Keratinocyte (primary cell): ENCODE measurements around the gene CYTH1. TPM values are rescaled to one million over a fixed set of nuclear protein-coding genes. Genes with fewer than 3 reads are reported as not detected.

Experiments
- DNase-seq: peaks from one replicate; pipeline ENCODE4 v3.0.0-alpha.2; 2011; ENCODE audit warnings: low read depth, missing footprints, low spot score
- FAIRE-seq: peaks from 2 replicates; lab custom pipeline; 2011; peaks lifted over from hg19 to GRCh38; lab: Jason Lieb, UNC
- H2AFZ ChIP-seq: 2 replicates; pipeline ENCODE4 v1.6.0; 2012; ENCODE audit warnings: low read length, control low read depth, inconsistent platforms; ENCODE audit not compliant: control insufficient read depth
- H3K27ac ChIP-seq: 2 replicates; pipeline ENCODE4 v1.5.1; 2011; ENCODE audit warnings: low read length; ENCODE audit not compliant: control insufficient read depth, insufficient read depth
- H3K27me3 ChIP-seq: 3 replicates; pipeline ENCODE4 v1.6.0; 2011; ENCODE audit warnings: low read length; ENCODE audit not compliant: control insufficient read depth, insufficient read depth; ENCODE audit errors: extremely low read depth
- H3K36me3 ChIP-seq, 2 experiments: 2 replicates in 1 of 2; 3 replicates in 1 of 2; pipeline ENCODE4 v1.5.1; 2011; ENCODE audit warnings: low read length in 2 of 2, mild to moderate bottlenecking in 1 of 2; ENCODE audit not compliant: control insufficient read depth in 2 of 2, insufficient read depth in 2 of 2; ENCODE audit errors: extremely low read depth in 1 of 2
- H3K4me1 ChIP-seq: 3 replicates; pipeline ENCODE4 v1.5.1; 2011; ENCODE audit warnings: low read length; ENCODE audit not compliant: control insufficient read depth, insufficient read depth; ENCODE audit errors: extremely low read depth
- H3K4me2 ChIP-seq: 3 replicates; pipeline ENCODE4 v1.6.0; 2011; ENCODE audit warnings: low read depth, low read length; ENCODE audit not compliant: control insufficient read depth, insufficient read depth; ENCODE audit errors: extremely low read depth
- H3K4me3 ChIP-seq, 3 experiments: fragments of 200-600 bp in 1 of 3; sonication (generic) in 1 of 3; 2 replicates in 2 of 3; 3 replicates in 1 of 3; pipeline ENCODE4 v1.5.1; 2011 to 2016; ENCODE audit warnings: low read length in 3 of 3, mild to moderate bottlenecking in 3 of 3, control low read depth in 2 of 3, inconsistent platforms in 1 of 3, low read depth in 1 of 3, mixed read lengths in 1 of 3, mixed run types in 1 of 3, moderate library complexity in 1 of 3; ENCODE audit not compliant: control insufficient read depth in 2 of 3, insufficient read depth in 2 of 3; ENCODE audit errors: extremely low read depth in 1 of 3
- H3K79me2 ChIP-seq: 2 replicates; pipeline ENCODE4 v1.6.0; 2012; ENCODE audit warnings: low read length; ENCODE audit not compliant: control insufficient read depth, insufficient read depth
- H3K9ac ChIP-seq: 3 replicates; pipeline ENCODE4 v1.6.0; 2011; ENCODE audit warnings: low read length; ENCODE audit not compliant: control insufficient read depth, insufficient read depth; ENCODE audit errors: extremely low read depth
- H3K9me1 ChIP-seq: 3 replicates; pipeline ENCODE4 v1.6.0; 2011; ENCODE audit warnings: low read length; ENCODE audit not compliant: control insufficient read depth, insufficient read depth; ENCODE audit errors: extremely low read depth
- H3K9me3 ChIP-seq: 2 replicates; pipeline ENCODE4 v1.5.1; 2012; ENCODE audit warnings: low read depth, low read length; ENCODE audit not compliant: control insufficient read depth
- H4K20me1 ChIP-seq: 3 replicates; pipeline ENCODE4 v1.6.0; 2011; ENCODE audit warnings: low read length; ENCODE audit not compliant: control insufficient read depth, insufficient read depth; ENCODE audit errors: extremely low read depth
- CTCF ChIP-seq, 3 experiments: IDR thresholded peaks in 1 of 3; conservative IDR thresholded peaks in 1 of 3; optimal IDR thresholded peaks in 1 of 3; 2 replicates in 2 of 3; 3 replicates in 1 of 3; pipeline versions ENCODE3 to v1.5.1; 2011; ENCODE audit warnings: low read length in 3 of 3, mild to moderate bottlenecking in 3 of 3, moderate library complexity in 2 of 3, control low read depth in 1 of 3, inconsistent platforms in 1 of 3; ENCODE audit not compliant: insufficient read depth in 2 of 3; ENCODE audit errors: extremely low read depth in 1 of 3
- EZH2 ChIP-seq: IDR thresholded peaks from one replicate; pipeline ENCODE4 v1.6.1; 2012; ENCODE audit warnings: inconsistent platforms, mild to moderate bottlenecking, low read length, moderate library complexity
- dilution Hi-C: fragments of 300-500 bp; cut with MboI; formaldehyde crosslinking; loops from one replicate; pipeline ENCODE4 v1.7.0; 2020; ENCODE audit warnings: low sequenced_read_pairs; ENCODE audit not compliant: extremely low pct_ligation_motif_present
- polyA plus RNA-seq, 5 experiments: library from polyadenylated mRNA; depleted of rRNA in 3 of 5; stranded (reverse) in 3 of 5; stranded (forward) in 1 of 5; unstranded in 1 of 5; fragments of >200 nt; gene quantifications; 1 replicate in 1 of 5; 2 replicates in 3 of 5; 3 replicates in 1 of 5; pipeline versions ENCODE4 v1.2.1 to v1.2.3, GENCODE V29; 2011 to 2012; ENCODE audit warnings: missing spikeins in 2 of 5, low read depth in 1 of 5, low replicate concordance in 1 of 5

The CYTH1 gene
- polyA plus RNA-seq, 1 donor (not counting 4 experiments of a cell fraction or from before 2014, with no cell fraction given) = 28.3 TPM

GRCh38 chr17:78647032-78647431 is 135.0 kb downstream of the CYTH1 start:
- no peak overlapping the region for H3K4me2 ChIP-seq
- H3K9me3 ChIP-seq = no peaks in the 10 kb centered on the region
- no peak overlapping the region for H3K4me3 ChIP-seq
- no peak overlapping the region for H2AFZ ChIP-seq
- no peaks in the 10 kb centered on the region for H3K27me3 ChIP-seq
- H3K9me1 ChIP-seq = no peaks in the 10 kb centered on the region
- dilution Hi-C loops = no loop called here
- no peak overlapping the region for H3K27ac ChIP-seq
- no peaks in the 10 kb centered on the region for H3K36me3 ChIP-seq
- H3K4me1 ChIP-seq = no peaks in the 10 kb centered on the region
- FAIRE-seq = no peak
- DNase-seq = no peak
- TF ChIP-seq EZH2 (no peak), CTCF (optimal IDR thresholded peaks at IDR 0.05 in 1 of 3, IDR thresholded peaks at IDR 0.05 in 1 of 3, conservative IDR thresholded peaks at IDR 0.05 in 1 of 3; ENCODE audit: extremely low read depth in 1 of 3, insufficient read depth in 2 of 3, low read length in 3 of 3) (no peak)
- H3K9ac ChIP-seq = no peak overlapping the region
- H4K20me1 ChIP-seq = no peaks in the 10 kb centered on the region
- H3K79me2 ChIP-seq = no peaks in the 10 kb centered on the region

GRCh38 chr17:78645421-78646295 is 136.4 kb downstream of the CYTH1 start:
- H3K27ac ChIP-seq = no peak overlapping the region
- no peak for TF ChIP-seq EZH2
- TF ChIP-seq CTCF (optimal IDR thresholded peaks at IDR 0.05 in 1 of 3, IDR thresholded peaks at IDR 0.05 in 1 of 3, conservative IDR thresholded peaks at IDR 0.05 in 1 of 3; ENCODE audit: extremely low read depth in 1 of 3, insufficient read depth in 2 of 3, low read length in 3 of 3) = no peak
- no peak overlapping the region for H3K9ac ChIP-seq
- no peaks in the 10 kb centered on the region for H3K36me3 ChIP-seq
- H3K79me2 ChIP-seq = no peaks in the 10 kb centered on the region
- FAIRE-seq (no peak), DNase-seq (no peak)
- H3K4me2 ChIP-seq = no peak overlapping the region
- no peaks in the 10 kb centered on the region for H3K9me1 ChIP-seq
- H3K4me3 ChIP-seq = no peak overlapping the region
- H3K4me1 ChIP-seq = no peaks in the 10 kb centered on the region
- no peak overlapping the region for H2AFZ ChIP-seq
- H3K9me3 ChIP-seq = no peaks in the 10 kb centered on the region
- dilution Hi-C loops = no loop called here
- no peaks in the 10 kb centered on the region for H4K20me1 ChIP-seq
- no peaks in the 10 kb centered on the region for H3K27me3 ChIP-seq
